ENCODE measurements around the gene C20orf204.

C20orf204 gene

GRCh38 chr20:64056889-64057627, 21.1 kb downstream of the C20orf204 start:
- peak overlapping the region; percentile 51 for H2AFZ ChIP-seq (ENCODE audit: low read depth)
- no peak overlapping the region for H3K4me3 ChIP-seq (IDR thresholded peaks at IDR 0.05; ENCODE audit: insufficient read depth, low read depth, low read length)
- H3K4me2 ChIP-seq: peak overlapping the region; percentile 9; the same call in 1 of the 2 replicates
- TF ChIP-seq CTCF (conservative IDR thresholded peaks at IDR 0.05; ENCODE audit: low read depth, low read length): no peak
- no peaks in the 10 kb centered on the region for H3K79me2 ChIP-seq (ENCODE audit: insufficient read depth, low read depth)
- H3K4me1 ChIP-seq (ENCODE audit: low read depth, poor library complexity, severe bottlenecking): peaks cover 34% of the 10 kb centered on the region
- no peak overlapping the region for H3K9ac ChIP-seq
- peaks cover 30% of the 10 kb centered on the region; the same call in 1 of the 2 replicates for H3K27me3 ChIP-seq (ENCODE audit: insufficient read depth, low read depth)
- H4K20me1 ChIP-seq (ENCODE audit: insufficient read depth): no peaks in the 10 kb centered on the region
- H3K27ac ChIP-seq: no peak overlapping the region
- no peaks in the 10 kb centered on the region for H3K36me3 ChIP-seq (ENCODE audit: insufficient read depth)

- peaks cover 41% of the 10 kb centered on the region for H3K4me1 ChIP-seq (ENCODE audit: low read depth, poor library complexity, severe bottlenecking)
- H3K4me3 ChIP-seq (IDR thresholded peaks at IDR 0.05; ENCODE audit: insufficient read depth, low read depth, low read length): no peak overlapping the region
- no peak overlapping the region for H3K9ac ChIP-seq
- H3K79me2 ChIP-seq (ENCODE audit: insufficient read depth, low read depth): no peaks in the 10 kb centered on the region
- peak overlapping the region; percentile 9; the same call in 1 of the 2 replicates for H3K4me2 ChIP-seq
- peaks cover 23% of the 10 kb centered on the region; the same call in 1 of the 2 replicates for H3K27me3 ChIP-seq (ENCODE audit: insufficient read depth, low read depth)
- TF ChIP-seq CTCF (conservative IDR thresholded peaks at IDR 0.05; ENCODE audit: low read depth, low read length): peak; percentile 76
- no peak overlapping the region for H3K27ac ChIP-seq
- peak overlapping the region; percentile 51 for H2AFZ ChIP-seq (ENCODE audit: low read depth)
- no peaks in the 10 kb centered on the region for H4K20me1 ChIP-seq (ENCODE audit: insufficient read depth)
- H3K36me3 ChIP-seq (ENCODE audit: insufficient read depth): no peaks in the 10 kb centered on the region
Observed at GRCh38 chr20:64057628-64058498, 21.9 kb downstream of the C20orf204 start.

- Histone ChIP-seq H3K4me3 (IDR thresholded peaks at IDR 0.05; ENCODE audit: insufficient read depth, low read depth, low read length) (no peak overlapping the region), H3K27me3 (ENCODE audit: insufficient read depth, low read depth) (peaks cover 18% of the 10 kb centered on the region; the same call in 1 of the 2 replicates), H3K79me2 (ENCODE audit: insufficient read depth, low read depth) (0 out of 2 replicates have a peak, but pooled peaks cover 4% of the 10 kb centered on the region), H3K4me2 (no peak overlapping the region), H4K20me1 (ENCODE audit: insufficient read depth) (no peaks in the 10 kb centered on the region), H3K9ac (no peak overlapping the region), H2AFZ (ENCODE audit: low read depth) (no peak overlapping the region), H3K27ac (no peak overlapping the region), H3K36me3 (ENCODE audit: insufficient read depth) (no peaks in the 10 kb centered on the region), H3K4me1 (ENCODE audit: low read depth, poor library complexity, severe bottlenecking) (peaks cover 41% of the 10 kb centered on the region)
- TF ChIP-seq CTCF (conservative IDR thresholded peaks at IDR 0.05; ENCODE audit: low read depth, low read length): no peak
Observed at GRCh38 chr20:64058536-64058935, 22.6 kb downstream of the C20orf204 start.

GRCh38 chr20:64062276-64062595, 26.3 kb downstream of the C20orf204 start:
- Histone ChIP-seq H3K9ac (no peak overlapping the region), H3K27ac (no peak overlapping the region), H3K27me3 (ENCODE audit: insufficient read depth, low read depth) (peaks cover 10% of the 10 kb centered on the region; the same call in 1 of the 2 replicates), H3K79me2 (ENCODE audit: insufficient read depth, low read depth) (peaks cover 13% of the 10 kb centered on the region; the same call in 1 of the 2 replicates), H3K4me3 (IDR thresholded peaks at IDR 0.05; ENCODE audit: insufficient read depth, low read depth, low read length) (no peak overlapping the region), H3K36me3 (ENCODE audit: insufficient read depth) (no peaks in the 10 kb centered on the region), H3K4me2 (peak overlapping the region; percentile 94), H4K20me1 (ENCODE audit: insufficient read depth) (no peaks in the 10 kb centered on the region), H3K4me1 (ENCODE audit: low read depth, poor library complexity, severe bottlenecking) (peaks cover 52% of the 10 kb centered on the region), H2AFZ (ENCODE audit: low read depth) (peak overlapping the region; percentile 93)
- no peak for TF ChIP-seq CTCF (conservative IDR thresholded peaks at IDR 0.05; ENCODE audit: low read depth, low read length)
